ENCODE data around the gene FAF1. TPM values are rescaled to one million over a fixed set of nuclear protein-coding genes. Genes with fewer than 3 reads are reported as not detected.
A peak's percentile ranks its signal among the peaks of the same experiment; 100 is the strongest.

The FAF1 gene
- total and polyA plus RNA-seq, 2 donors (not counting 3 experiments of a cell fraction or from before 2014, with no cell fraction given): 9.0 to 57.6 TPM

DNA sequence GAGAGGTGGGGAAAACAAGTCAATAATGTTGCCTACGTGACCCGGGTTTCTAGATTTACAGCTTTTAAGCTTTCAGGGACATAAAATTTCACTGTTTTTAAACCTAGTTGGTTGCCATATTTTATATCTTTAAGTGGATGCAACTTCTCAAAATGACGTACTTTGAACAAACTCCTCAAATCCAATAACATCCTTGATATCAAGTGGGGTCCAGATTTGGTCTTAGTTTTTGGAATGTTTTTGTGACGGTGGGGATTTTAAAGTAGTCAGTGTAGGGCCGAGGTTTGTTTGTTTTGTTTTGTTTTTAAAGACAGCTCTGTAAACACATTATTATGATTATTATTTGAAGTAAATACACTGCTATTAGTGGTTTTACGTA lies 10.4 kb upstream of the FAF1 start:
- Histone ChIP-seq H3K9ac (replicated peaks; ENCODE audit: extremely low read depth, insufficient read depth, low read length) (peak overlapping the region; percentile 89), H3K79me2 (ENCODE audit: control insufficient read depth, insufficient read depth, low read length) (peaks cover 35% of the 10 kb centered on the region), H3K27ac (ENCODE audit: insufficient read depth, low read depth, low read length) (peak overlapping the region; percentile 66), H3K9me3 (replicated peaks; ENCODE audit: control insufficient read depth, insufficient read depth, low read length) (no peaks in the 10 kb centered on the region), H2AFZ (ENCODE audit: low read depth, low read length) (peak overlapping the region; percentile 91), H3K36me3 (ENCODE audit: control insufficient read depth in 2 of 2, extremely low read depth in 1 of 2, insufficient read depth in 2 of 2, low read length in 2 of 2) (no peaks in the 10 kb centered on the region), H3K9me1 (replicated peaks; ENCODE audit: control insufficient read depth, extremely low read depth, insufficient read depth, low read length) (no peaks in the 10 kb centered on the region), H3K4me1 (ENCODE audit: control insufficient read depth, extremely low read depth, insufficient read depth, low read length) (peaks cover 26% of the 10 kb centered on the region), H4K20me1 (replicated peaks; ENCODE audit: control insufficient read depth, extremely low read depth, insufficient read depth, low read length) (no peaks in the 10 kb centered on the region), H3K4me3 (replicated peaks in 1 of 3; ENCODE audit: insufficient read depth in 1 of 3, low read depth in 1 of 3, low read length in 3 of 3) (peak overlapping the region; percentile 62 to 90 (median 73)), H3K27me3 (ENCODE audit: control insufficient read depth in 2 of 2, insufficient read depth in 2 of 2, low read length in 2 of 2) (no peaks in the 10 kb centered on the region), H3K4me2 (ENCODE audit: insufficient read depth, low read length) (peak overlapping the region; percentile 93)
- dilution Hi-C loops (cut with MboI; ENCODE audit: extremely low pct_ligation_motif_present, low sequenced_read_pairs) (no loop called here), intact Hi-C loops (cut with micrococcal nuclease) (no loop called here)
- FAIRE-seq: no peak
- BruUV-seq (replicated peaks): TSS peak; percentile 25
- CTCF ChIA-PET: interaction anchor here (0.8 to 3.8 kb wide), 6 partner anchors 7 to 196 kb away, joined by 3 to 34 read pairs (median 10); partner anchors contain the start of gene FAF1
- TF ChIP-seq MYC (IDR thresholded peaks at IDR 0.05; ENCODE audit: low read depth, low read length) (no peak), JUN (IDR thresholded peaks at IDR 0.05; ENCODE audit: borderline replicate concordance, insufficient read depth, insufficient read length, low read depth) (no peak), FOS (IDR thresholded peaks at IDR 0.05; ENCODE audit: borderline replicate concordance, insufficient read depth, low read length) (no peak), GATA2 (IDR thresholded peaks at IDR 0.05; ENCODE audit: insufficient read depth, insufficient read length, low read depth, low read length) (no peak), POLR2AphosphoS5 (IDR thresholded peaks at IDR 0.05; ENCODE audit: insufficient read depth, low read depth, low read length) (no peak), POLR2A (IDR thresholded peaks at IDR 0.05; ENCODE audit: low read depth, low read length) (no peak), EZH2 (IDR thresholded peaks at IDR 0.05; ENCODE audit: borderline replicate concordance, low read depth, low read length, severe bottlenecking) (no peak)
- TF ChIP-seq, protein P1, sequence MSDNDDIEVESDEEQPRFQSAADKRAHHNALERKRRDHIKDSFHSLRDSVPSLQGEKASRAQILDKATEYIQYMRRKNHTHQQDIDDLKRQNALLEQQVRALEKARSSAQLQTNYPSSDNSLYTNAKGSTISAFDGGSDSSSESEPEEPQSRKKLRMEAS (IDR thresholded peaks at IDR 0.05; ENCODE audit: insufficient read depth, insufficient read length): no peak
- TF ChIP-seq, protein P2, sequence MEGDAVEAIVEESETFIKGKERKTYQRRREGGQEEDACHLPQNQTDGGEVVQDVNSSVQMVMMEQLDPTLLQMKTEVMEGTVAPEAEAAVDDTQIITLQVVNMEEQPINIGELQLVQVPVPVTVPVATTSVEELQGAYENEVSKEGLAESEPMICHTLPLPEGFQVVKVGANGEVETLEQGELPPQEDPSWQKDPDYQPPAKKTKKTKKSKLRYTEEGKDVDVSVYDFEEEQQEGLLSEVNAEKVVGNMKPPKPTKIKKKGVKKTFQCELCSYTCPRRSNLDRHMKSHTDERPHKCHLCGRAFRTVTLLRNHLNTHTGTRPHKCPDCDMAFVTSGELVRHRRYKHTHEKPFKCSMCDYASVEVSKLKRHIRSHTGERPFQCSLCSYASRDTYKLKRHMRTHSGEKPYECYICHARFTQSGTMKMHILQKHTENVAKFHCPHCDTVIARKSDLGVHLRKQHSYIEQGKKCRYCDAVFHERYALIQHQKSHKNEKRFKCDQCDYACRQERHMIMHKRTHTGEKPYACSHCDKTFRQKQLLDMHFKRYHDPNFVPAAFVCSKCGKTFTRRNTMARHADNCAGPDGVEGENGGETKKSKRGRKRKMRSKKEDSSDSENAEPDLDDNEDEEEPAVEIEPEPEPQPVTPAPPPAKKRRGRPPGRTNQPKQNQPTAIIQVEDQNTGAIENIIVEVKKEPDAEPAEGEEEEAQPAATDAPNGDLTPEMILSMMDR (IDR thresholded peaks at IDR 0.05; ENCODE audit: extremely low read depth in 1 of 2, insufficient read depth in 1 of 2, low read depth in 1 of 2, low read length in 2 of 2): no peak
- no peak for DNase-seq (ENCODE audit: low read depth, low spot score)
- POLR2A ChIA-PET: interaction anchor here (1.0 kb wide), 1 partner anchor 10 kb away, joined by 4 read pairs; the partner anchor contains the start of gene FAF1
